ENCODE results near the gene CXCR4.

The CXCR4 gene

GRCh38 chr2:136131484-136131960, 13.6 kb upstream of the CXCR4 start:
- DNase-seq = no peak

DNA sequence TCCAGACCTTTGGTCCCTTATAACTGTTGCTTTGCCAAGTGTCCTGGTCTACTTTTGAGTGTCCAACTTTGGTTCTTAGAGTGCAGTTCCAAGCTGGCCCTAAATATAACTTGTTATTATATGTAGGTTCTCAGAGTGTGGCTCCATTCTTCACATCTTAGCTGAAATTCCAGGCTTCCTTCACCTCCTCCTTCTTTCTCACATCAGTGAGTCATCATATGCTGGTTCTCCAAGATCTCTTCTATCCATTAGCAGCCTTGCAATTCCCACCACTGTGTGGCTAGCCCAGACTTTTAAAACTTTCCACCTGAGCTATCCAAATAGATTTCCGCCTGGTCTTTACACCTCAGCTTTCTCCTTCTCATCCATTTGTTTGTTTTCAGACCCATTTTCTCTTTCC, 12.6 kb upstream of the CXCR4 start:
- DNase-seq = no peak

DNA sequence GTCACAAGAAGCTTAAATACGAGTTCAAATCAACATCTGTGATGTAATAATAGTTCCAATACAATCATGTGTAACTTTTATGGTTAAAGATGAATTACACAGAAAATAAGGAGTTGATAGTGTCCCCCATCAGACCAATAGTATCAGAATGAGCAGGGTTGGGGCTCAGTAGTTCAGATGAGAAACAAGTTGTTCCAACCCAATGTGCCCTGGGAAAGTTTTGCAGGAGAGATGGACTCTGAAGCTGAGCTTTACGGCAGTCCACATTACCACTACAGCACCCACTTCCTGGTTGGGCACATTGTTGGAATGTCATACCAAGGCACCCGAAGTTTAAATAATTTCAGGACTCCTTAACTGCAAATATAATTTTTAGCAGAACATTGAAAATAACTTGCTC, 12.1 kb upstream of the CXCR4 start:
- no peak for DNase-seq

DNA sequence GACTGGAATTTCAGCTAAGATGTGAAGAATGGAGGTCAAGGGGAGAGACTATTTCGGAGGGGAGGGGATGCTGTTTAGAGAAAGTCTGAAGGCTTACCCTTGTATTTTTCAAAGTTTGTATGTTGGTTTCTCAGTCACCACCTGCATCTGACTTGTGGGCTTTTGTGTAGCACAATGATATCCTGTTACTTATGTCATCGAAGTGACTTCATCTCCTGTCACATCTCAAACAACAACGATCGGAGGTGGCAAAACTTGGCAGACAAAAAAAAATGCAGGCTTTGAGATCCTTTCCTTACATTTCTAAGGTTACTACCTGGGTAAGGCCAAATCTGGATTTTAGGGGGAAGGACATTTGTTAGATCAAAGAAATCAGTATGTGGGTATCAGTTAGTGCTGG, 11.7 kb upstream of the CXCR4 start:
- DNase-seq = no peak

GRCh38 chr2:136128905-136129304, 11.0 kb upstream of the CXCR4 start:
- no peak for DNase-seq

DNA sequence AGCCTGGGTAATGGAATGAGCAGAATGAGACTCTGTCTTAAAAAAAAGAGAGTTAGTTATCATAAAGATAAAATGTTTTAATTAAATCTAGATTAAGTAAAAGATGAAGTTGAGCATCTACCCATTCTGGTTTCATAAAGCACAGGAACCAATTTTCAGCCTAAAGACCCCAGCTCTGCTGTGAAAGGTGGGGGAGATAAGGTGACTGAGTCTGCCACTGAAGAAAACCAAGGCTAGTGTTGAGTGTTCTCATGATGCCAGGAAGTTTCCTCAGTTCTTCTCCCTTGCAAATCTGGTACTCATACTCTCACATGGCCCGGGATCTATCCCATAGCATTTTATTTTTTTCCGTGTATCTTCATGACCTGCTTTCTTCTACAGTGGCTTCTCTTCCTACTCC, 10.4 kb upstream of the CXCR4 start:
- DNase-seq = no peak

DNA sequence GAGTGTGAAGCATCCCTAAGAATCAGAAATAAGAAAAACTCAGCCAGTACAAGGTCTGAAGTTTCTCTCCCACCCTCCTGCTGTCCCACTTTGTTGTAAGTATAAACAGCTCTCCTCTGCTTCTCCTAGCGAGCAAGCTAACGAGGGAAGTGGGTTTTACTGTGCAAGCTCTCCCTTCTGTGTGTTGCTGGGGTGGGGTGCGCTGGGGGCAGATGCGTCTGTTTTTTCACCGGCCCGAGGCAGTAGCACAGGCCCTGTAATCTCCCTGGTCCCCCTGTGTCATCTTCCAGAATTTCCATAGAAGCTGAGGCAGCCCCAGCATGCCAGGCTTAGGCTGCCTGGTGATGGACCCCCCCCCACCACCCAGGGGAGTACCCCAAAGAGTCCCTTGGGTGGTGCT, 9.4 kb upstream of the CXCR4 start:
- no peak for DNase-seq

DNA sequence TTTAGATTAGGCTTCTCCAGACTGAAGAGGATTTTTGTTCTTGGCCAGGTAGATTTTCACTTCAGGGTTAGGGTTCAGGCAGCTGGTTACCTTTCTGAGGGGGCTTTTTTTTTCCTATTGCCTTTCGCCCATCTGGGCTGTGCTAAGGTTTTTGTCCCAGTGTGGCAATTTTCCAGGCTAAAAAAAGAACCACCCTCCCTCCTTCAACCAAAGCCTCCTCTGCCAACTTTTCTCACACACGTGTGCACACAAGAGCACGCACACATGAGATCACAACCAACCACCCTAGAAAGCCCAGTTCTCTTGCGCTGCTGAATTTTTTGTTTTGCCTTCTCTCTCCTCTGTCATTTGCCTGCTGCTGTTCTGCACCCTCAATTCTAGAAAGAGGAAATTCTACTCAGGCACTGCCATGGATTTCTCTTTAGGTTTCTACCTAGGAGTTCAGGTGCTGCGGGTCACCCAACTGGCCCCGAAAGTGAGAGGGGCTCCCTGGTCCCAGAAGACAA, 8.5 kb upstream of the CXCR4 start:
- DNase-seq = peak in 1 of 2 experiments; percentile 15

- DNase-seq = no peak
Observed at GRCh38 chr2:136126021-136126420, 8.1 kb upstream of the CXCR4 start.

- DNase-seq = no peak
Observed at GRCh38 chr2:136125236-136125635, 7.3 kb upstream of the CXCR4 start.

DNA sequence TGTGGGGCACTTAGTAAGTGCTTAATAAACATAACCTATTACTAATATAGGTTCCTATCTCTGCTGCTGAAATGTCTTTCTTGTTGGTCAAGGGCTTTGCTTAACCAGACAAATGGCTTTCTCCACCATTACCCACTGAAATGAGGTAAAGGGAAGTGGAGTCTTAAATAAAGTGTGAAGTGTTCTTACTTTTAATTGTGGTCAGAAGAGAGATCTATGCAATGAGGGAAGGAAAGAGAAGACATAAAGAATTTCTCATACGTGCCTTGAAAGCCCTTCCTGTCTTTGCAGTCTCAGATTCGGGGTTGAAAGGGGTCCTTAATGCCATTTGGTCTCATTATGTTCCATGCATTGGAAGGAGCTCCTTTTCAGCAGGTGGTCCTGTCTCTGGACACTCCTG, 6.9 kb upstream of the CXCR4 start:
- DNase-seq = no peak

- DNase-seq = no peak
Observed at GRCh38 chr2:136122661-136123060, 4.7 kb upstream of the CXCR4 start.

DNA sequence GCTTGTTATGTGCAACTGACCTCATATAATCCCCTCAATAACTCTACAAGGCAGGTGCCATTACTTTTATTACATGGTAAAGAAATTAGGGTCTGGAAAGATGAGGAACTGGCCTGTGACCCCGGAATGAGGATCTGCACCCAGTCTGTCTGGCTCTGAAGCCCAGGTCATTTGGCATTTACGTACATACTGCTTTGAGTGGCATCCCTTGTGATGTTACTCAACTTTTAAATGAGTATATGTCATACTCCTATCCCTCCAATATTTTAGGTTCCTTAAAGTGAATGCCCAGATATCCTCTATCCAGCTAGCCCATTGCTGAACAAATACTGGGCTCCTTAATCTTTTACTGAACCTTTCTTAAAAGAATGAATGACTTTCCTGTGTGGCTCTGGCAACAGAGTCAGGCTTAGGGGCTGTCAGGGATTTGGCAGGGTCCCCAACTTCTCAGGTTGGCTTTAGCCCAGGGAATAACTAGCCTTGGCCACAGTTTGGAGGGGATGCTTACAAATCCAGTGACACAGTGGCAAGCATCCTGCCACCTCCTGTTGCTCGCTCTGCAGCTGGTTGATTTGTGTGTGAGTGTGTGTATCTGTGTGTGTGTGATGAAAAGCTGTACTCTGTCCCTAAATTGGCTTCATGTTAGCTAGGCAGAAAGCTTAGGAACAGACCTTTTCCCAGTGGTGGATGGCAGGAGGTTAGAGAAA, 3.4 kb upstream of the CXCR4 start:
- DNase-seq = peak in 1 of 2 experiments; percentile 45

DNA sequence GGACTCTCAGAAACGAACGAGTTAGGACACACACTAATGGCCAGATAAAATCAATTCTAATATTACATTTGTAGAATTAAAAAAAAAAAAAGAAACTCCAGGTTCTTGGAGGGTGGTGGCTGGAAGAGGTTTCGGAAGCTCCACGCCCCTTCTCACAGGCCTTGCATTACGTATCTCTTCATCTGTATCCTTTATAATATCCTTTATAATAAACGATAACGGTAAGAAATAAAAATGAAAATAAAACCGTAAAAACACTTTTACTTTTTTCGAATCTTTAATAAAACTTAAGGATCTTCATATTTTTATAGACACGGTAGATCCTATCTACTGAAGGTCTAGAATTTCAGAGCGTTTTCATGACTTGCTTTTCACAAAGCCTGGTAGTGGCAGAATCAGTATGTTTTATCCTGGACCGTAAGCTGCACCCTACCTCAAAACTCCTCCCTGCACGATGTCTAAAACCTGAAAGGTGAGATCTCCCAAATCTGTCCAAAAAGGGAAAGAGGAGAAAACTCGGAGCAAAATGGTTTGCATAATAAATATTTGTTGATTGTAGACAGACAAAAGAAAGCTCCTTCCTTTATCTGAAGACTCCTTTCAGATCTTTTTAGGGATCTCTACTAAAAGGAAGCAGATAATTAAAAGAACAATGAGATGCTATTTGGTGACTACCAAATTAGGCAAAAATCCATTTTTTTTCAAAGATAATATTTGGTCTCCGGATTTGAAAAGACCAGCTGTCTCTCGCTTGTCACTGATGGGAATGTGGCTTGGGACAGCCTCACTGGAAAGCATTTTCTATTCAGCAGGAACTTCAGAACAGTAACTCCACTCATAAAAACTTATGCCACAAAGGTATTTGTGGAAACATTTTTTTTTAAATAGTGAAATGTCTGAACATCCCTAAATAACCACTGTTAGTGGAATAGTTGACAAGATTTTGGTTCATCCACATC, 2.0 kb upstream of the CXCR4 start:
- DNase-seq = no peak

DNA sequence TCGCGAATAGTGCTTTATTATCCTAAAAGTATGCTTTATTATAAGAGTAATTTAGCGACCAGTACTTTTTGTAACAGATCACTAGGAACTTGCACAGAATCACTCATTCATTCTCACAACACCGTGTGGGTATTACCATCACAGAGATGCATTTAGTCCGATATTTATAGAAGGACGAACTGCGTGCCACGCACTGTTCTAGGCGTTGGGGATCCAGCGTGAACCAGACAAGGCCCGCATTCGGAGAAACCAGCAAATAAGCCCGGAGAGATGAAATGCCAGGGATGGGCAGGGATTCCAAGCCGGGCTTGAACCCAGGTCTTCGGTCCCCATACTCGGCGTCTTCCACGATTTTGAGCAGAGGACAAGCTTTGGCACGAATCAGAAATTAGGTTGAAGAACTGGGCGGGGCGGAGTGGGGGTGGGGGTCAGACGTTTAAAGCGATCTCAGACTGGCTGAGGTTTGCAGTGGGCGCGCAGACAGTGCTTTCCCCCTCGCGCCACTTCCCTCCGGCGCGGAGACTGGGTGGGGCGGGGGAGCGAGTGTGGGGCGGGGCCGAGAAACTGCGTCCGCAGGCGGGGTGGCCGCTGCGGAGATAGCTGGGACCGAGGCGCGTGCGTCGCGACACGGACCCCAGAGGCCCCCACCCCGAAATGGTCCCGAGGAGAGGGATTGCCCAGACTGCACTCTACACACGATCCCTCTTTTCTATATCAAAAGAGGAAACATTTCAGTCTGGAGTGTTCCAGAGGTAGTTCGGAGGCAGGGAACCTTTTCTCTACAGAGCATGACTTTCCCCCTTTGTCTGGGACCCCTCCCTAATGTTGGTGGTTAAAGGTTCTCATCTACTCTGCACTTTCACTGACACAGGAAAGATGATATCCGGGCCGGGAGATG, 1.1 kb upstream of the CXCR4 start:
- DNase-seq = peak in 1 of 2 experiments; percentile 11

- DNase-seq = peak in 1 of 2 experiments; percentile 26
Observed at GRCh38 chr2:136117391-136117841, 533 bp downstream of the CXCR4 start.

- no peak for DNase-seq
Observed at GRCh38 chr2:136116813-136117390, 1.0 kb downstream of the CXCR4 start.

- DNase-seq = peak in 1 of 2 experiments; percentile 18
Observed at GRCh38 chr2:136116151-136116812, 1.7 kb downstream of the CXCR4 start.

- DNase-seq = no peak
Observed at GRCh38 chr2:136115183-136115761, 2.7 kb downstream of the CXCR4 start.

GRCh38 chr2:136114382-136114781, 3.6 kb downstream of the CXCR4 start:
- no peak for DNase-seq

All from NCI-H446 (cell line).